Left lung (tissue), 10 donors: ENCODE results near the gene BEND2. TPM values are rescaled to one million over a fixed set of nuclear protein-coding genes. Genes with fewer than 3 reads are reported as not detected.
A peak's percentile ranks its signal among the peaks of the same experiment; 100 is the strongest.

ENCODE experiments used
- ATAC-seq: fragments of 200-7000 bp; cut with Tn5 transposase; one replicate; pipeline ENCODE4 v1.9.1; 2020; ENCODE audit warnings: moderate library complexity
- DNase-seq, 4 donors: peaks; one replicate each; pipeline ENCODE4 v3.0.0-alpha.2; 2013 to 2020
- H3K27ac ChIP-seq, 2 donors: fragments of 200-600 bp; sonication (generic) in 1 of 2; one replicate each; pipeline versions ENCODE4 v1.5.0 to v1.8.0; 2020 to 2021
- H3K27me3 ChIP-seq, 2 donors: fragments of 200-600 bp; sonication (generic) in 1 of 2; one replicate each; pipeline versions ENCODE4 v1.5.0 to v1.8.0; 2020 to 2021
- H3K36me3 ChIP-seq, 2 donors: fragments of 200-600 bp; sonication (generic) in 1 of 2; one replicate each; pipeline versions ENCODE4 v1.5.0 to v1.8.0; 2020 to 2021
- H3K4me1 ChIP-seq, 2 donors: fragments of 200-600 bp; one replicate each; pipeline ENCODE4 v1.8.0; 2021
- H3K4me3 ChIP-seq, 2 donors: fragments of 200-600 bp; sonication (generic) in 1 of 2; one replicate each; pipeline versions ENCODE4 v1.5.0 to v1.8.0; 2020 to 2021; ENCODE audit warnings: mild to moderate bottlenecking in 1 of 2
- H3K9me3 ChIP-seq, 2 donors: fragments of 200-600 bp; sonication (generic) in 1 of 2; one replicate each; pipeline versions ENCODE4 v1.5.0 to v1.8.0; 2020 to 2021
- intact Hi-C, 2 donors: fragments of 100-400 bp; cut with DNase I; formaldehyde crosslinking; loops; one replicate each; pipeline versions ENCODE4 v1.11.2 to v1.14.2; 2022
- polyA plus RNA-seq, 6 donors: library from polyadenylated mRNA; unstranded; fragments of 120-200 nt; gene quantifications; one replicate each; pipeline ENCODE4 v1.2.1, GENCODE V29; 2013; ENCODE audit not compliant: insufficient read length in 6 of 6
- total RNA-seq, 2 donors: library from RNA; stranded (reverse); fragmentation: NEBNext Ultra II Directional; extraction: Animal tissue kit (Norgen Biotek cat#: 25700); gene quantifications; one replicate each; pipeline ENCODE4 v1.2.1, GENCODE V29; 2021
- TF ChIP-seq, protein P1 (sequence below), 2 donors: fragments of 200-600 bp; sonication (generic) in 1 of 2; IDR thresholded peaks; one replicate each; pipeline versions ENCODE4 v1.5.0 to v1.8.0; 2021; ENCODE audit warnings: antibody characterized with exemption in 2 of 2
- donor health status: DM: no; HTN: yes; CAD: no.
- donor health status: DM: no; HTN: no; CAD: no.

Gene BEND2
- total and polyA plus RNA-seq, 8 donors, result 0.08 to 0.17 (median 0.10) TPM; not detected in 2

DNA sequence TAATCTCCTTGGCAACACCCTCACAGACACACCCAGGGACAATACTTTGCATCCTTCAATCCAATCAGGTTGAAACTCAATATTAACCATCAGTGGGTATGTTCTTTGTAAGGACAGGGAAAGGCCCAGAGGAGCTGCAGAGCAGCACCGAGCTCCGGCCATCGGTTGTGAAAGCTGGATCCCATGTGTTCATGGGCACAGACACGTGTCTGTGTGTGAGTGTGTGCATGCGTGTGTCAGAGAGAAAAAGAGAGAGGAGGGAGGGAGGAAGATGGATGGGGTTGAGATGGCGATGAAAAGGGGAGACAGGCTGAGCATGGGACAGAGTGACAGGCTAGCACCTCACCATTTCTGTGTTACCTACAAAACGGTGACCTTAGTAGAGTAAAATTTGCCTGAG, 6.8 kb upstream of the BEND2 start:
- H3K27ac ChIP-seq, result no peak overlapping the region
- H3K27me3 ChIP-seq, result no peaks in the 10 kb centered on the region
- TF ChIP-seq, protein P1, sequence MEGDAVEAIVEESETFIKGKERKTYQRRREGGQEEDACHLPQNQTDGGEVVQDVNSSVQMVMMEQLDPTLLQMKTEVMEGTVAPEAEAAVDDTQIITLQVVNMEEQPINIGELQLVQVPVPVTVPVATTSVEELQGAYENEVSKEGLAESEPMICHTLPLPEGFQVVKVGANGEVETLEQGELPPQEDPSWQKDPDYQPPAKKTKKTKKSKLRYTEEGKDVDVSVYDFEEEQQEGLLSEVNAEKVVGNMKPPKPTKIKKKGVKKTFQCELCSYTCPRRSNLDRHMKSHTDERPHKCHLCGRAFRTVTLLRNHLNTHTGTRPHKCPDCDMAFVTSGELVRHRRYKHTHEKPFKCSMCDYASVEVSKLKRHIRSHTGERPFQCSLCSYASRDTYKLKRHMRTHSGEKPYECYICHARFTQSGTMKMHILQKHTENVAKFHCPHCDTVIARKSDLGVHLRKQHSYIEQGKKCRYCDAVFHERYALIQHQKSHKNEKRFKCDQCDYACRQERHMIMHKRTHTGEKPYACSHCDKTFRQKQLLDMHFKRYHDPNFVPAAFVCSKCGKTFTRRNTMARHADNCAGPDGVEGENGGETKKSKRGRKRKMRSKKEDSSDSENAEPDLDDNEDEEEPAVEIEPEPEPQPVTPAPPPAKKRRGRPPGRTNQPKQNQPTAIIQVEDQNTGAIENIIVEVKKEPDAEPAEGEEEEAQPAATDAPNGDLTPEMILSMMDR (IDR thresholded peaks at IDR 0.05), result no peak
- intact Hi-C loops, result no loop called here
- no peaks in the 10 kb centered on the region for H3K9me3 ChIP-seq
- no peaks in the 10 kb centered on the region for H3K36me3 ChIP-seq
- no peak for DNase-seq
- no peak overlapping the region for H3K4me3 ChIP-seq
- ATAC-seq, result no peak
- no peaks in the 10 kb centered on the region for H3K4me1 ChIP-seq

DNA sequence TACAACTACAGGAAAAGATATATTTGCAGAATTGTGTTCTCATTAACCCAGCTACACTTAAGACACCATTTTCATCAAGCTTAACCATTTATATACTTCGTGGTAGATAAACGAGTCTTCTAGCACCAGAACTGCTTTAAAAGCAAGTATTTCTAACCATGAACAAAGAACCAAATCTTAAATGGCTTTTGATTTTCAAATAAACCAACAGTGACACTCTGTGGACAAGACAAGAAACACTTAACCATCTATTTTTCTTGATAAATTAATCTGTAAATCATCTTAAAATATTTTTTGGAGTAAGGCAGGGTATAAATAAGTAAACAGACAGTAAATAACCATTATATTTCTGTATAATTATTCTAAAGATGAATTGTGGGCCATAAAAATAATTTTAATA, 10.2 kb downstream of the BEND2 start:
- Histone ChIP-seq H3K36me3 (no peaks in the 10 kb centered on the region), H3K9me3 (no peaks in the 10 kb centered on the region), H3K27me3 (no peaks in the 10 kb centered on the region), H3K4me1 (no peaks in the 10 kb centered on the region), H3K27ac (no peak overlapping the region), H3K4me3 (no peak overlapping the region)
- TF ChIP-seq, protein P1 (IDR thresholded peaks at IDR 0.05), result no peak
- ATAC-seq (no peak), DNase-seq (peak in 2 of 4 donors; percentile 3 to 34)
- intact Hi-C loops, result no loop called here

GRCh38 chrX:18206657-18207056, 14.0 kb downstream of the BEND2 start:
- no peaks in the 10 kb centered on the region for H3K27me3 ChIP-seq
- H3K27ac ChIP-seq, result no peak overlapping the region
- TF ChIP-seq, protein P1 (IDR thresholded peaks at IDR 0.05), result no peak
- H3K9me3 ChIP-seq, result no peaks in the 10 kb centered on the region
- no peak for ATAC-seq
- no peak for DNase-seq
- intact Hi-C loops, result no loop called here
- H3K36me3 ChIP-seq, result no peaks in the 10 kb centered on the region
- no peaks in the 10 kb centered on the region for H3K4me1 ChIP-seq
- H3K4me3 ChIP-seq, result no peak overlapping the region

GRCh38 chrX:18203631-18204030, 17.1 kb downstream of the BEND2 start:
- no peak for ATAC-seq
- intact Hi-C loops, result no loop called here
- TF ChIP-seq, protein P1 (IDR thresholded peaks at IDR 0.05), result no peak

GRCh38 chrX:18194688-18195087, 26.0 kb downstream of the BEND2 start:
- Histone ChIP-seq H3K27ac (no peak overlapping the region), H3K4me3 (no peak overlapping the region), H3K36me3 (no peaks in the 10 kb centered on the region), H3K27me3 (no peaks in the 10 kb centered on the region), H3K9me3 (no peaks in the 10 kb centered on the region), H3K4me1 (no peaks in the 10 kb centered on the region)
- no peak for DNase-seq
- TF ChIP-seq, protein P1 (IDR thresholded peaks at IDR 0.05), result no peak
- no peak for ATAC-seq
- intact Hi-C loops, result no loop called here

More at GRCh38 chrX:18203631-18204030, 17.1 kb downstream of the BEND2 start:
- H3K36me3 ChIP-seq, result no peaks in the 10 kb centered on the region
- no peak for DNase-seq
- H3K27ac ChIP-seq, result no peak overlapping the region
- H3K4me3 ChIP-seq, result no peak overlapping the region
- H3K9me3 ChIP-seq, result no peaks in the 10 kb centered on the region
- H3K27me3 ChIP-seq, result no peaks in the 10 kb centered on the region
- no peaks in the 10 kb centered on the region for H3K4me1 ChIP-seq
